ENCODE measurements around the gene HBEGF.

Gene HBEGF

DNA sequence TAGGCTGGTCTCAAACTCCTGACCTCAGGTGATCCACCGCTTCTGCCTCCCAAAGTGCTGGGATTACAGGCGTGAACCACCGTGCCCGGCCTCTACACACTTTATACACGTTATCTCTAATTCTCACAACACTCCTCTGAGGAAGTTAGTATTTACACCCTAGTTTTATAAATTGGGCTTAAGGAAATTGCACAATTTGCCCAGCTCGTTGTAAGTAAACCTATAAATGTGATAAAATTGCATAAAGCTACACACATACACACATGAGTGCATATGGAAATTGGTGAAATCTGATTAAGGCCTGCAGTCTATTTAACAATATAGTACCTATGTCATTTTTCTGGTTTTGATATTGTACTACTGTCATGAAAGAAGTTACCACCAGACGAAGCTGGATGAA is 9.1 kb upstream of the HBEGF start:
- TF ChIP-seq FOXP2 (optimal IDR thresholded peaks at IDR 0.05; ENCODE audit: borderline replicate concordance, extremely low read depth, extremely low read length, insufficient read depth) = no peak
- no peak for TF ChIP-seq SIN3A (IDR thresholded peaks at IDR 0.05; ENCODE audit: borderline replicate concordance, insufficient read depth, low read length)
- no peak for TF ChIP-seq TAF1 (IDR thresholded peaks at IDR 0.05; ENCODE audit: borderline replicate concordance, insufficient read depth, low read length)

- TF ChIP-seq FOXP2 (optimal IDR thresholded peaks at IDR 0.05; ENCODE audit: borderline replicate concordance, extremely low read depth, extremely low read length, insufficient read depth) (no peak), REST (IDR thresholded peaks at IDR 0.05; ENCODE audit: insufficient read depth in 1 of 2, low read depth in 2 of 2, low read length in 2 of 2) (no peak), SIN3A (IDR thresholded peaks at IDR 0.05; ENCODE audit: borderline replicate concordance, insufficient read depth, low read length) (no peak), TAF1 (IDR thresholded peaks at IDR 0.05; ENCODE audit: borderline replicate concordance, insufficient read depth, low read length) (no peak), POLR2AphosphoS5 (IDR thresholded peaks at IDR 0.05; ENCODE audit: low read depth, low read length) (no peak)
Measured at GRCh38 chr5:140351609-140352334, 5.4 kb upstream of the HBEGF start.

DNA sequence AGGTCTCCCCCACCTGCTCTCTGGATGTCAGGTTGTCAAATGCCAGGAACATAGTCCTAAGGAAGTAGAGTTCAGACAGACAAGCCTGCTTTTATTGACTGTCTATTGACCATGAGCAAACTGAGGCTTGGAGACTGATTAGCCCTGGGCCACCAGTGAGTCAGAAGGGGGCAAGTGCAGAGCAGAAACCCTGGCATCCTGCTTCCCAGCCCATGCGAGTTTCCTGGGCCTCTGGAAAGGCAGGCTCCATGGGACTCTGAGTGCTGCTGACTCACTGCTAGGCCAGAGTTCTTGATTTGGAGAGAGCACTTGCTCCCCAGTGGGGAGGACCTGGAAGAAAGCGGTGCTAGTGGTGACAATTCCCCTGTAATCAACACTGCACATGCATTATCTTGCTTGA is 2.8 kb upstream of the HBEGF start:
- no peak for TF ChIP-seq REST (IDR thresholded peaks at IDR 0.05; ENCODE audit: insufficient read depth in 1 of 2, low read depth in 2 of 2, low read length in 2 of 2)

DNA sequence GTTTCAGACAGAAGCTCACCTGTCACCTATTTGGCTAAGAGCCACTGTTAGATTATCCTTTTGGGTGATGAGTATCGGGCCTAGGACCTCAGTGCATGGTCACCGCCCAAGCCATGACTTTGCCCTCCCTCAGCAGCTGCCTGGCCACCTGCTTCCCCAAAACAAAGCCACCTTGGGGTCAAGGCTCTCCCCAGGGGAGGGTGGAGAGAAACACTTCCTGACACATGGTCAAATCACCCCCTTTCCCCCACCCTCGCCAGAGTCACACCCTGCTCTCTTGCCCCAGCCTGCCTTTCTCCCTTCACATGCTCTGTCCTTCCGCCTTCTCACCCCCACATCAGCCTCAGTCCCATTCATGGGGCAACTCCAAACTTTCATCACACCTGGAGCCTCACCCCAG is 1.7 kb upstream of the HBEGF start:
- no peak for TF ChIP-seq FOXP2 (optimal IDR thresholded peaks at IDR 0.05; ENCODE audit: borderline replicate concordance, extremely low read depth, extremely low read length, insufficient read depth)
- no peak for TF ChIP-seq TAF1 (IDR thresholded peaks at IDR 0.05; ENCODE audit: borderline replicate concordance, insufficient read depth, low read length)
- TF ChIP-seq REST (IDR thresholded peaks at IDR 0.05; ENCODE audit: insufficient read depth in 1 of 2, low read depth in 2 of 2, low read length in 2 of 2) = no peak
- no peak for TF ChIP-seq SIN3A (IDR thresholded peaks at IDR 0.05; ENCODE audit: borderline replicate concordance, insufficient read depth, low read length)
- TF ChIP-seq POLR2AphosphoS5 (IDR thresholded peaks at IDR 0.05; ENCODE audit: low read depth, low read length) = no peak

DNA sequence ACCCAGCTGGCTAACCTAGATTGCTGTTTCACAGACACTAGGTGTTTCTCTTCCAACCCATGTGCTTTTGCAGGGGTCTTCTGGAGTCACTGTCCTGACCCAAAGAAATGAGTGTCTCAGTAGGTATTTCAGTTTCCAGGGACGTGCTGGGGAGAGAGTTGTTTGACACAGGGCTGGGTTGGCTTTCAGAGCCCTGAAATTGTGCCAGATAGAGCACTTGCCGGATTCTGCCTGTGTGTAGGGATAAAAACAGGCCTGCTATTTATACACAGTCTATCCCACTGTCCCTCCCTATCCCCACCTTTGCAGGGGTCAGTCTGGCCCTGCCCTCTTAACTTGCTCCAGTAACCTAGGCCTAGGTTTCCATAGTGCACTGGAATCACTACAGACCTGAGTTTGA is 957 bp upstream of the HBEGF start:
- TF ChIP-seq TAF1 (IDR thresholded peaks at IDR 0.05; ENCODE audit: borderline replicate concordance, insufficient read depth, low read length) = no peak
- no peak for TF ChIP-seq POLR2AphosphoS5 (IDR thresholded peaks at IDR 0.05; ENCODE audit: low read depth, low read length)
- no peak for TF ChIP-seq REST (IDR thresholded peaks at IDR 0.05; ENCODE audit: insufficient read depth in 1 of 2, low read depth in 2 of 2, low read length in 2 of 2)
- no peak for TF ChIP-seq SIN3A (IDR thresholded peaks at IDR 0.05; ENCODE audit: borderline replicate concordance, insufficient read depth, low read length)
- TF ChIP-seq FOXP2 (optimal IDR thresholded peaks at IDR 0.05; ENCODE audit: borderline replicate concordance, extremely low read depth, extremely low read length, insufficient read depth) = no peak

All from PFSK-1 (cell line).